K562 (cell line): ENCODE measurements around the gene PIN1. TPM values are rescaled to one million over a fixed set of nuclear protein-coding genes. Genes with fewer than 3 reads are reported as not detected.

Experiments used
- BMI1 ChIP-seq: fragments of 150-350 bp; IDR thresholded peaks from 2 replicates; pipeline ENCODE4 v1.6.1; 2014; ENCODE audit warnings: low read length
- CHD4 ChIP-seq: fragments of 200-600 bp; sonication (generic); IDR thresholded peaks from 3 replicates; pipeline ENCODE4 v1.6.1; 2012; ENCODE audit warnings: low read depth, mild to moderate bottlenecking, mixed read lengths, low read length, inconsistent platforms; ENCODE audit not compliant: insufficient read depth, insufficient replicate concordance, poor library complexity, severe bottlenecking
- KLF13 ChIP-seq: fragments of 450-650 bp; IDR thresholded peaks from 2 replicates; pipeline ENCODE4 v1.6.1; 2016; ENCODE audit warnings: missing genetic modification characterization, low read depth, mild to moderate bottlenecking, missing compliant biosample characterization, moderate library complexity, borderline replicate concordance
- MTF1 ChIP-seq: fragments of 250-450 bp; sonication (Bioruptor Pico); IDR thresholded peaks from 2 replicates; pipeline ENCODE4 v1.9.0; 2021; ENCODE audit warnings: moderate library complexity, mild to moderate bottlenecking, inconsistent platforms, borderline replicate concordance
- YBX1 ChIP-seq: fragments of 450-650 bp; IDR thresholded peaks from 2 replicates; pipeline ENCODE4 v1.7.1; 2016; ENCODE audit warnings: mild to moderate bottlenecking
- ZFP30 ChIP-seq: fragments of 250-450 bp; sonication (Bioruptor Pico); IDR thresholded peaks from 2 replicates; pipeline ENCODE4 v1.8.0; 2022; ENCODE audit warnings: moderate library complexity, mild to moderate bottlenecking, inconsistent platforms, borderline replicate concordance
- polyA plus RNA-seq, 8 experiments: library from polyadenylated mRNA; depleted of rRNA in 4 of 8; stranded (reverse) in 5 of 8; unstranded in 3 of 8; fragments of >200 nt; fragmentation: Nextera tagmentation in 2 of 8; fragmentation: Illumina TruSeq in 1 of 8; extraction: Ambion mirVana in 2 of 8; extraction: Trizol in 1 of 8; gene quantifications; 2 replicates each; pipeline versions ENCODE4 v1.2.1 to v1.2.3, GENCODE V29; 2011 to 2014; ENCODE audit warnings: inconsistent platforms in 1 of 8, missing spikeins in 1 of 8
- total RNA-seq, 7 experiments: library from RNA; depleted of rRNA in 6 of 7; stranded (reverse); fragments of >200 nt in 6 of 7; fragmentation: Illumina TruSeq in 2 of 7; extraction: Trizol in 2 of 7; gene quantifications; 2 replicates each; pipeline versions ENCODE4 v1.2.1 to v1.2.3, GENCODE V29; 2011 to 2021; ENCODE audit warnings: low replicate concordance in 1 of 7
- TF ChIP-seq, protein P1 (sequence below), 2 experiments: fragments of 450-650 bp; IDR thresholded peaks; 2 replicates each; pipeline ENCODE4 v1.6.1; 2016; ENCODE audit warnings: mild to moderate bottlenecking in 2 of 2, borderline replicate concordance in 1 of 2, low read depth in 1 of 2, moderate library complexity in 1 of 2
- TF ChIP-seq, protein P2 (sequence below): sonication (generic); formaldehyde crosslinking; IDR thresholded peaks from 2 replicates; pipeline ENCODE4 v1.8.1; 2023; ENCODE audit warnings: mild to moderate bottlenecking, missing genetic modification reagents
- TF ChIP-seq, protein P3 (sequence below): fragments of 250-450 bp; sonication (Bioruptor Pico); IDR thresholded peaks from 2 replicates; pipeline ENCODE4 v1.8.0; 2021; ENCODE audit warnings: moderate library complexity, mild to moderate bottlenecking, inconsistent platforms
- TF ChIP-seq, protein P4 (sequence below): IDR thresholded peaks from 2 replicates; pipeline ENCODE4 v1.6.1; 2016; ENCODE audit warnings: missing genetic modification characterization, missing compliant biosample characterization

The PIN1 gene
- total and polyA plus RNA-seq, 9 of the 15 experiments (the other 6 are each of a cell fraction or from before 2014, with no cell fraction given) = 1.6 to 178 (median 42.5) TPM

DNA sequence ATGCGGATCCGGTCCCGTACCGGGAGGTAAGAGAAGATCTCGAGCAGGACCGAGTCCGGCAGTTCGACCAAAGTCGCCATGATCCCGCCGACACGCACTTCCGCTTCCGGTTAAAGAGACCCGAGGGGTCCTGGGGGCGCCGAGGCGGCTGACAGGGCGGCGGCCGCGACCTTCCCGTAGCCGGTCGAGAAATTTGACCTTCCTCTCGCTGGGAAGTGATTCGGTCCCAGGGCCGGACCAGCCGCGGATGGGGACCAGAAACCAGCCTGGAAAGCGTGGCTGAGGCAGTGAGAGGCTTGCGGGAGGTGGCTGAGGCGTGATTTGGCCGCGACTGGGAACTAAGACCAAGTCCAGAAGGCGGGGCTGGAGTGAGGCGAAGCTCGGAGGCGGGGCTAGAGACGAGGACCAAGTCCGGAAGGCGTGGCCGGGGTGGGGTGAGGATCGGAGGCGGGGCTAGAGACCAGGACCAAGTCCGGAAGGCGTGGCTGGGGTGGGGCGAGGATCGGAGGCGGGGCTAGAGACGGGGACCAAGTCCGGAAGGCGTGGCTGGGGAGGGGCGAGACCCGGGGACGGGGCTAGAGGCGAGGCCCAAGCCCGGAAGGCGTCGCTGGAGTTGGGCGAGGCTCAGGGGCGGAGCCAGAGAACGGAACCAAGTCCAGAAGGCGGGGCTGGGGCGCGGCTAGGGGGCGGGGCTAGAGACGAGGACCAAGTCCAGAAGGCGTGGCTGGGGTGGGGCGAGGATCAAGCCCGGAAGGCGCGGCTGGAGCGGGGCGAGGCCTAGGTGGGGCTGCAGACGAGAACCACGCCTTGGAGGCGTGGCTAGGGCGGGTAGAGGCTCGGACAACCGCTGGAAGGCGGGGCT, 16.2 kb upstream of the PIN1 start, which contains the start of gene FBXL12 (continued):
- TF ChIP-seq YBX1 (no peak), CHD4 (no peak), KLF13 (tag) (no peak), MTF1 (CRISPR knock-in tag) (no peak), BMI1 (no peak), ZFP30 (CRISPR knock-in tag) (no peak)
- TF ChIP-seq, protein P1, sequence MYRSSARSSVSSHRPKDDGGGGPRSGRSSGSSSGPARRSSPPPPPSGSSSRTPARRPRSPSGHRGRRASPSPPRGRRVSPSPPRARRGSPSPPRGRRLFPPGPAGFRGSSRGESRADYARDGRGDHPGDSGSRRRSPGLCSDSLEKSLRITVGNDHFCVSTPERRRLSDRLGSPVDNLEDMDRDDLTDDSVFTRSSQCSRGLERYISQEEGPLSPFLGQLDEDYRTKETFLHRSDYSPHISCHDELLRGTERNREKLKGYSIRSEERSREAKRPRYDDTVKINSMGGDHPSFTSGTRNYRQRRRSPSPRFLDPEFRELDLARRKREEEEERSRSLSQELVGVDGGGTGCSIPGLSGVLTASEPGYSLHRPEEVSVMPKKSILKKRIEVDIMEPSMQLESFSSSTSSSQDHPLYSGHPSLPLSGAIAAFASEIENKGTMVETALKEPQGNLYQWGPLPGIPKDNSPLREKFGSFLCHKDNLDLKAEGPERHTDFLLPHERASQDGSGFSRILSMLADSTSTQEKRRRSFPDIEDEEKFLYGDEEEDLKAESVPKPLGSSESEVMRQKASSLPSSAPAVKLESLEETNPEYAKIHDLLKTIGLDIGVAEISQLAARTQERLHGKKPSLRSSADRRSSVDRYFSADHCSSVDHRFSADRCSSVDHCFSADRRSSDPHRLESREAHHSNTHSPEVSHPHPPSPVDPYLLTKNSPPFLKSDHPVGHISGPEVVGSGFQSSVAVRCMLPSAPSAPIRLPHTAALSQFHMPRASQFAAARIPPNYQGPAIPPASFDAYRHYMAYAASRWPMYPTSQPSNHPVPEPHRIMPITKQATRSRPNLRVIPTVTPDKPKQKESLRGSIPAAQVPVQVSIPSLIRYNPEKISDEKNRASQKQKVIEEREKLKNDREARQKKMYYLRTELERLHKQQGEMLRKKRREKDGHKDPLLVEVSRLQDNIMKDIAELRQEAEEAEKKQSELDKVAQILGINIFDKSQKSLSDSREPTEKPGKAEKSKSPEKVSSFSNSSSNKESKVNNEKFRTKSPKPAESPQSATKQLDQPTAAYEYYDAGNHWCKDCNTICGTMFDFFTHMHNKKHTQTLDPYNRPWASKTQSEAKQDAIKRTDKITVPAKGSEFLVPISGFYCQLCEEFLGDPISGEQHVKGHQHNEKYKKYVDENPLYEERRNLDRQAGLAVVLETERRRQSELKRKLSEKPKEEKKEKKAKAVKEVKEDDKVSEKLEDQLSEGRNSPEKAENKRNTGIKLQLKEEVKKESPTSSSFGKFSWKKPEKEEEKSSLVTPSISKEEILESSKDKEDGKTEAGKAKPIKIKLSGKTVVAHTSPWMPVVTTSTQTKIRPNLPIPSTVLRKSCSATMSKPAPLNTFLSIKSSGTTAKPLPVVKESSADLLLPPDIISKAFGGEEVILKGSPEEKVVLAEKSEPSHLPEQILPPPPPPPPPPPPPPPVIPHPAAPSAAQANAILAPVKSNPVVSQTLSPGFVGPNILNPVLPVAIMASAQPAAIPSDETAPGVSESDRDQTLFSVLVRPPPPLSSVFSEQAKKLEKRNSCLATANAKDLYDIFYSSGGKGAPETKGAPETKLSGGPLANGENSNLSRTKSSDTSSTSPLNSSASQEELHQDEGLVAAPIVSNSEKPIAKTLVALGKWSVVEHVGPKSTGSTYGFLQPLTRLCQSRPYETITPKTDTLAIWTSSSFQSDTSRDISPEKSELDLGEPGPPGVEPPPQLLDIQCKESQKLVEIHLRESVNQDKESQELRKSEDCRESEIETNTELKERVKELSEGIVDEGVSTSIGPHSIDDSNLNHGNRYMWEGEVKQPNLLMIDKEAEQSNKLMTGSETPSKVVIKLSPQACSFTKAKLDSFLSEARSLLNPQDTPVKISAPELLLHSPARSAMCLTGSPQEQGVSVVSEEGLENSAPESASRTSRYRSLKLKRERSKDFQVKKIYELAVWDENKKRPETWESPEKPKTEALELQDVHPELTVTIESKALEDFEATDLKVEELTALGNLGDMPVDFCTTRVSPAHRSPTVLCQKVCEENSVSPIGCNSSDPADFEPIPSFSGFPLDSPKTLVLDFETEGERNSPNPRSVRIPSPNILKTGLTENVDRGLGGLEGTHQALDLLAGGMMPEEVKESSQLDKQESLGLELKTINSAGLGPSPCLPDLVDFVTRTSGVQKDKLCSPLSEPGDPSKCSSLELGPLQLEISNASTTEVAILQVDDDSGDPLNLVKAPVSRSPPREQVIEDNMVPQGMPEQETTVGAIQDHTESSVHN (IDR thresholded peaks at IDR 0.05; ENCODE audit: borderline replicate concordance in 1 of 2, low read depth in 1 of 2) = no peak
- TF ChIP-seq, protein P2, sequence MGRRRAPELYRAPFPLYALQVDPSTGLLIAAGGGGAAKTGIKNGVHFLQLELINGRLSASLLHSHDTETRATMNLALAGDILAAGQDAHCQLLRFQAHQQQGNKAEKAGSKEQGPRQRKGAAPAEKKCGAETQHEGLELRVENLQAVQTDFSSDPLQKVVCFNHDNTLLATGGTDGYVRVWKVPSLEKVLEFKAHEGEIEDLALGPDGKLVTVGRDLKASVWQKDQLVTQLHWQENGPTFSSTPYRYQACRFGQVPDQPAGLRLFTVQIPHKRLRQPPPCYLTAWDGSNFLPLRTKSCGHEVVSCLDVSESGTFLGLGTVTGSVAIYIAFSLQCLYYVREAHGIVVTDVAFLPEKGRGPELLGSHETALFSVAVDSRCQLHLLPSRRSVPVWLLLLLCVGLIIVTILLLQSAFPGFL = no peak
- TF ChIP-seq, protein P3, sequence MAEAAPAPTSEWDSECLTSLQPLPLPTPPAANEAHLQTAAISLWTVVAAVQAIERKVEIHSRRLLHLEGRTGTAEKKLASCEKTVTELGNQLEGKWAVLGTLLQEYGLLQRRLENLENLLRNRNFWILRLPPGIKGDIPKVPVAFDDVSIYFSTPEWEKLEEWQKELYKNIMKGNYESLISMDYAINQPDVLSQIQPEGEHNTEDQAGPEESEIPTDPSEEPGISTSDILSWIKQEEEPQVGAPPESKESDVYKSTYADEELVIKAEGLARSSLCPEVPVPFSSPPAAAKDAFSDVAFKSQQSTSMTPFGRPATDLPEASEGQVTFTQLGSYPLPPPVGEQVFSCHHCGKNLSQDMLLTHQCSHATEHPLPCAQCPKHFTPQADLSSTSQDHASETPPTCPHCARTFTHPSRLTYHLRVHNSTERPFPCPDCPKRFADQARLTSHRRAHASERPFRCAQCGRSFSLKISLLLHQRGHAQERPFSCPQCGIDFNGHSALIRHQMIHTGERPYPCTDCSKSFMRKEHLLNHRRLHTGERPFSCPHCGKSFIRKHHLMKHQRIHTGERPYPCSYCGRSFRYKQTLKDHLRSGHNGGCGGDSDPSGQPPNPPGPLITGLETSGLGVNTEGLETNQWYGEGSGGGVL (CRISPR knock-in tag) = no peak
- TF ChIP-seq, protein P4, sequence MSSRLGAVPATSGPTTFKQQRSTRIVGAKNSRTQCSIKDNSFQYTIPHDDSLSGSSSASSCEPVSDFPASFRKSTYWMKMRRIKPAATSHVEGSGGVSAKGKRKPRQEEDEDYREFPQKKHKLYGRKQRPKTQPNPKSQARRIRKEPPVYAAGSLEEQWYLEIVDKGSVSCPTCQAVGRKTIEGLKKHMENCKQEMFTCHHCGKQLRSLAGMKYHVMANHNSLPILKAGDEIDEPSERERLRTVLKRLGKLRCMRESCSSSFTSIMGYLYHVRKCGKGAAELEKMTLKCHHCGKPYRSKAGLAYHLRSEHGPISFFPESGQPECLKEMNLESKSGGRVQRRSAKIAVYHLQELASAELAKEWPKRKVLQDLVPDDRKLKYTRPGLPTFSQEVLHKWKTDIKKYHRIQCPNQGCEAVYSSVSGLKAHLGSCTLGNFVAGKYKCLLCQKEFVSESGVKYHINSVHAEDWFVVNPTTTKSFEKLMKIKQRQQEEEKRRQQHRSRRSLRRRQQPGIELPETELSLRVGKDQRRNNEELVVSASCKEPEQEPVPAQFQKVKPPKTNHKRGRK (tag) = no peak
